Measurements from ENCODE around the gene LPGAT1.

LPGAT1 gene

GRCh38 chr1:211827051-211827450 is 3.5 kb downstream of the LPGAT1 start:
- DNase-seq, result no peak

GRCh38 chr1:211825980-211826379 is 4.6 kb downstream of the LPGAT1 start:
- no peak for DNase-seq

GRCh38 chr1:211822677-211823407 is 7.7 kb downstream of the LPGAT1 start:
- DNase-seq, result no peak

GRCh38 chr1:211816586-211816985 is 14.0 kb downstream of the LPGAT1 start:
- no peak for DNase-seq

- no peak for DNase-seq
These were observed 16.2 kb downstream of the LPGAT1 start for GRCh38 chr1:211814313-211814712.

GRCh38 chr1:211813590-211813989 is 17.0 kb downstream of the LPGAT1 start:
- no peak for DNase-seq

GRCh38 chr1:211812584-211812983 is 18.0 kb downstream of the LPGAT1 start:
- no peak for DNase-seq

GRCh38 chr1:211811848-211812247 is 18.7 kb downstream of the LPGAT1 start:
- DNase-seq, result no peak

- DNase-seq, result no peak
These were observed 19.4 kb downstream of the LPGAT1 start for GRCh38 chr1:211811126-211811525.

- no peak for DNase-seq
These were observed 22.1 kb downstream of the LPGAT1 start for GRCh38 chr1:211808475-211808874.

- DNase-seq, result no peak
These were observed 25.6 kb downstream of the LPGAT1 start for GRCh38 chr1:211804915-211805314.

- DNase-seq, result no peak
These were observed 29.5 kb downstream of the LPGAT1 start for GRCh38 chr1:211800925-211801607.

GRCh38 chr1:211797994-211798393 is 32.6 kb downstream of the LPGAT1 start:
- DNase-seq, result no peak

- DNase-seq, result no peak
These were observed 38.6 kb downstream of the LPGAT1 start for GRCh38 chr1:211791979-211792378.

- DNase-seq, result no peak
These were observed 40.7 kb downstream of the LPGAT1 start for GRCh38 chr1:211789641-211790464.

- no peak for DNase-seq
These were observed 41.9 kb downstream of the LPGAT1 start for GRCh38 chr1:211788626-211789025.

- no peak for DNase-seq
These were observed 46.7 kb downstream of the LPGAT1 start for GRCh38 chr1:211783897-211784296.

- no peak for DNase-seq
These were observed 47.3 kb downstream of the LPGAT1 start for GRCh38 chr1:211783266-211783665.

- DNase-seq, result no peak
These were observed 49.3 kb downstream of the LPGAT1 start for GRCh38 chr1:211781260-211781659.

GRCh38 chr1:211775170-211775569 is 55.4 kb downstream of the LPGAT1 start:
- no peak for DNase-seq

GRCh38 chr1:211764701-211765100 is 65.9 kb downstream of the LPGAT1 start:
- DNase-seq, result no peak

- no peak for DNase-seq
These were observed 68.4 kb downstream of the LPGAT1 start for GRCh38 chr1:211762206-211762605.

- DNase-seq, result no peak
These were observed 69.2 kb downstream of the LPGAT1 start for GRCh38 chr1:211761400-211761799.
